ENCODE data around the gene EIF1.
"Not testable (repeated sequence)": the region's sequence is repeated elsewhere in the genome, so short reads cannot be mapped to it uniquely, and the experiment has no call there.

EIF1 gene

GRCh38 chr17:41697122-41697962 is 8.7 kb downstream of the EIF1 start:
- TF ChIP-seq ZNF70 (CRISPR knock-in tag; IDR thresholded peaks at IDR 0.05) = no peak
- TF ChIP-seq GLIS3 (CRISPR knock-in tag; IDR thresholded peaks at IDR 0.05) = no peak
- TF ChIP-seq ISL1 (CRISPR knock-in tag; IDR thresholded peaks at IDR 0.05) = peak; percentile 41
- no peak for TF ChIP-seq PATZ1 (CRISPR knock-in tag; IDR thresholded peaks at IDR 0.05; ENCODE audit: borderline replicate concordance)
- TF ChIP-seq ZFP3 (CRISPR knock-in tag; IDR thresholded peaks at IDR 0.05) = no peak
- TF ChIP-seq PPARA (CRISPR knock-in tag; IDR thresholded peaks at IDR 0.05; ENCODE audit: borderline replicate concordance) = no peak
- no peak for TF ChIP-seq CSRNP3 (CRISPR knock-in tag; IDR thresholded peaks at IDR 0.05)
- no peak for TF ChIP-seq ZFP30 (CRISPR knock-in tag; IDR thresholded peaks at IDR 0.05)

GRCh38 chr17:41700843-41701242 is 12.2 kb downstream of the EIF1 start:
- ATAC-seq = not testable (repeated sequence)

More at GRCh38 chr17:41697122-41697962, 8.7 kb downstream of the EIF1 start:
- no peak for ATAC-seq

GRCh38 chr17:41702712-41703111 is 14.0 kb downstream of the EIF1 start:
- no peak for TF ChIP-seq CSRNP3 (CRISPR knock-in tag; IDR thresholded peaks at IDR 0.05)
- TF ChIP-seq ZC3H10 (CRISPR knock-in tag; IDR thresholded peaks at IDR 0.05) = no peak
- TF ChIP-seq ZNF565 (CRISPR knock-in tag; conservative IDR thresholded peaks at IDR 0.05; ENCODE audit: low read depth) = no peak
- TF ChIP-seq RARB (CRISPR knock-in tag; IDR thresholded peaks at IDR 0.05) = no peak
- TF ChIP-seq ZNF70 (CRISPR knock-in tag; IDR thresholded peaks at IDR 0.05) = no peak
- TF ChIP-seq OSR1 (CRISPR knock-in tag; IDR thresholded peaks at IDR 0.05) = no peak
- no peak for ATAC-seq

GRCh38 chr17:41705271-41705991 is 16.7 kb downstream of the EIF1 start:
- TF ChIP-seq ZNF565 (CRISPR knock-in tag; conservative IDR thresholded peaks at IDR 0.05; ENCODE audit: low read depth) (no peak), TCF4 (CRISPR knock-in tag; IDR thresholded peaks at IDR 0.05; ENCODE audit: borderline replicate concordance) (no peak), SNAI2 (CRISPR knock-in tag; IDR thresholded peaks at IDR 0.05) (no peak)
- ATAC-seq = peak; percentile 68

- no peak for ATAC-seq
- TF ChIP-seq POU6F1 (CRISPR knock-in tag; IDR thresholded peaks at IDR 0.05; ENCODE audit: borderline replicate concordance, low read depth) (no peak), OSR1 (CRISPR knock-in tag; IDR thresholded peaks at IDR 0.05) (no peak), RARB (CRISPR knock-in tag; IDR thresholded peaks at IDR 0.05) (no peak), TSHZ2 (CRISPR knock-in tag; IDR thresholded peaks at IDR 0.05) (no peak), BACH2 (CRISPR knock-in tag; IDR thresholded peaks at IDR 0.05; ENCODE audit: borderline replicate concordance) (no peak), GLIS3 (CRISPR knock-in tag; IDR thresholded peaks at IDR 0.05) (no peak), ZNF565 (CRISPR knock-in tag; conservative IDR thresholded peaks at IDR 0.05; ENCODE audit: low read depth) (no peak), PPARA (CRISPR knock-in tag; IDR thresholded peaks at IDR 0.05; ENCODE audit: borderline replicate concordance) (no peak), ESRRG (CRISPR knock-in tag; IDR thresholded peaks at IDR 0.05) (no peak), CSRNP3 (CRISPR knock-in tag; IDR thresholded peaks at IDR 0.05) (no peak), ISL1 (CRISPR knock-in tag; IDR thresholded peaks at IDR 0.05) (no peak), ZNF8 (CRISPR knock-in tag; IDR thresholded peaks at IDR 0.05) (no peak), ARNTL (CRISPR knock-in tag; IDR thresholded peaks at IDR 0.05; ENCODE audit: borderline replicate concordance, low read depth) (no peak)
Observed at GRCh38 chr17:41707803-41708669, 19.4 kb downstream of the EIF1 start.

Measured in SK-N-SH treated with all-trans-retinoic acid at 6 μM for 48 hours (cell line).